ES-I3 (cell line): ENCODE results near the gene ADRA1B.

Experiments
- H3K36me3 ChIP-seq: 2 replicates; pipeline ENCODE4 v1.6.1; 2013; ENCODE audit warnings: mild to moderate bottlenecking, low read length, control low read depth, moderate library complexity; ENCODE audit not compliant: insufficient read depth
- H3K4me1 ChIP-seq: 2 replicates; pipeline ENCODE4 v1.6.1; 2013; ENCODE audit warnings: mild to moderate bottlenecking, control low read depth, low read length; ENCODE audit not compliant: insufficient read depth
- H3K9ac ChIP-seq: 2 replicates; pipeline ENCODE4 v1.6.1; 2013; ENCODE audit warnings: low read depth, mild to moderate bottlenecking, low read length, moderate library complexity
- H3K9me3 ChIP-seq: 2 replicates; pipeline ENCODE4 v1.6.1; 2013; ENCODE audit warnings: mild to moderate bottlenecking, low read length, moderate library complexity; ENCODE audit not compliant: control insufficient read depth, insufficient read depth

The ADRA1B gene

GRCh38 chr5:159928122-159928909 is 12.0 kb downstream of the ADRA1B start:
- Histone ChIP-seq H3K4me1 (peaks cover 11% of the 10 kb centered on the region; the same call in 1 of the 2 replicates), H3K36me3 (no peaks in the 10 kb centered on the region), H3K9ac (no peak overlapping the region), H3K9me3 (no peaks in the 10 kb centered on the region)

- Histone ChIP-seq H3K9ac (no peak overlapping the region), H3K4me1 (peaks cover 11% of the 10 kb centered on the region; the same call in 1 of the 2 replicates), H3K9me3 (no peaks in the 10 kb centered on the region), H3K36me3 (no peaks in the 10 kb centered on the region)
Observed at GRCh38 chr5:159929176-159929575, 12.9 kb downstream of the ADRA1B start.

- Histone ChIP-seq H3K4me1 (peaks cover under 1% of the 10 kb centered on the region; the same call in 1 of the 2 replicates), H3K36me3 (no peaks in the 10 kb centered on the region), H3K9me3 (no peaks in the 10 kb centered on the region), H3K9ac (no peak overlapping the region)
Observed at GRCh38 chr5:159933531-159934485, 17.5 kb downstream of the ADRA1B start.

- Histone ChIP-seq H3K9me3 (no peaks in the 10 kb centered on the region), H3K36me3 (no peaks in the 10 kb centered on the region), H3K4me1 (no peaks in the 10 kb centered on the region; the same call in 1 of the 2 replicates), H3K9ac (no peak overlapping the region)
Observed at GRCh38 chr5:159935946-159936345, 19.7 kb downstream of the ADRA1B start.

- no peaks in the 10 kb centered on the region for H3K9me3 ChIP-seq
- no peaks in the 10 kb centered on the region for H3K36me3 ChIP-seq
- no peaks in the 10 kb centered on the region; the same call in 1 of the 2 replicates for H3K4me1 ChIP-seq
- H3K9ac ChIP-seq, result no peak overlapping the region
Observed at GRCh38 chr5:159936686-159937329, 20.5 kb downstream of the ADRA1B start.

- no peaks in the 10 kb centered on the region for H3K9me3 ChIP-seq
Observed at GRCh38 chr5:159937580-159937979, 21.3 kb downstream of the ADRA1B start.

GRCh38 chr5:159943326-159943725 is 27.0 kb downstream of the ADRA1B start:
- Histone ChIP-seq H3K9ac (no peak overlapping the region), H3K36me3 (no peaks in the 10 kb centered on the region), H3K9me3 (no peaks in the 10 kb centered on the region), H3K4me1 (no peaks in the 10 kb centered on the region)

More at GRCh38 chr5:159937580-159937979, 21.3 kb downstream of the ADRA1B start:
- H3K9ac ChIP-seq, result no peak overlapping the region
- H3K4me1 ChIP-seq, result no peaks in the 10 kb centered on the region; the same call in 1 of the 2 replicates
- no peaks in the 10 kb centered on the region for H3K36me3 ChIP-seq

- Histone ChIP-seq H3K9ac (no peak overlapping the region), H3K9me3 (no peaks in the 10 kb centered on the region), H3K4me1 (no peaks in the 10 kb centered on the region), H3K36me3 (no peaks in the 10 kb centered on the region)
Observed at GRCh38 chr5:159944056-159944600, 27.8 kb downstream of the ADRA1B start.

GRCh38 chr5:159945359-159945758 is 29.1 kb downstream of the ADRA1B start:
- H3K9me3 ChIP-seq, result no peaks in the 10 kb centered on the region
- H3K4me1 ChIP-seq, result no peaks in the 10 kb centered on the region
- no peaks in the 10 kb centered on the region for H3K36me3 ChIP-seq
- no peak overlapping the region for H3K9ac ChIP-seq

- Histone ChIP-seq H3K9me3 (no peaks in the 10 kb centered on the region), H3K9ac (no peak overlapping the region), H3K4me1 (no peaks in the 10 kb centered on the region), H3K36me3 (no peaks in the 10 kb centered on the region)
Observed at GRCh38 chr5:159947708-159948358, 31.6 kb downstream of the ADRA1B start.

- Histone ChIP-seq H3K4me1 (no peaks in the 10 kb centered on the region), H3K9me3 (no peaks in the 10 kb centered on the region), H3K36me3 (no peaks in the 10 kb centered on the region), H3K9ac (no peak overlapping the region)
Observed at GRCh38 chr5:159951387-159951786, 35.1 kb downstream of the ADRA1B start.

GRCh38 chr5:159951834-159952233 is 35.6 kb downstream of the ADRA1B start:
- Histone ChIP-seq H3K9me3 (no peaks in the 10 kb centered on the region), H3K36me3 (no peaks in the 10 kb centered on the region), H3K4me1 (no peaks in the 10 kb centered on the region), H3K9ac (no peak overlapping the region)

GRCh38 chr5:159953609-159954008 is 37.3 kb downstream of the ADRA1B start:
- no peaks in the 10 kb centered on the region for H3K4me1 ChIP-seq
- no peaks in the 10 kb centered on the region for H3K36me3 ChIP-seq
- no peak overlapping the region for H3K9ac ChIP-seq
- no peaks in the 10 kb centered on the region for H3K9me3 ChIP-seq
